GM19395 (cell line): ENCODE data around the gene VWF.

ENCODE experiments used
- ATAC-seq: cut with Tn5 transposase; IDR thresholded peaks from one replicate; pipeline ENCODE4 v1.9.1; 2021; ENCODE audit warnings: mild to moderate bottlenecking, moderate library complexity; ENCODE audit not compliant: unreplicated experiment

VWF gene

GRCh38 chr12:6061660-6062059, 62.8 kb downstream of the VWF start:
- no peak for ATAC-seq

GRCh38 chr12:6059860-6060565, 64.5 kb downstream of the VWF start:
- ATAC-seq = no peak

- ATAC-seq = no peak
These were observed 65.2 kb downstream of the VWF start for GRCh38 chr12:6059221-6059620.

- ATAC-seq = no peak
These were observed 65.8 kb downstream of the VWF start for GRCh38 chr12:6058481-6059161.

- ATAC-seq = no peak
These were observed 66.8 kb downstream of the VWF start for GRCh38 chr12:6057700-6058099.

GRCh38 chr12:6056406-6057240, 67.8 kb downstream of the VWF start:
- no peak for ATAC-seq

- no peak for ATAC-seq
These were observed 70.9 kb downstream of the VWF start for GRCh38 chr12:6053541-6053940.

GRCh38 chr12:6052940-6053329, 71.5 kb downstream of the VWF start:
- ATAC-seq = no peak

GRCh38 chr12:6052206-6052939, 72.1 kb downstream of the VWF start:
- no peak for ATAC-seq

GRCh38 chr12:6049992-6050391, 74.5 kb downstream of the VWF start:
- ATAC-seq = no peak

- ATAC-seq = no peak
These were observed 74.9 kb downstream of the VWF start for GRCh38 chr12:6049587-6049986.

GRCh38 chr12:6047249-6048237, 76.9 kb downstream of the VWF start:
- no peak for ATAC-seq

GRCh38 chr12:6046511-6047180, 77.8 kb downstream of the VWF start:
- no peak for ATAC-seq

- ATAC-seq = no peak
These were observed 79.0 kb downstream of the VWF start for GRCh38 chr12:6045438-6045837.

GRCh38 chr12:6044082-6044481, 80.4 kb downstream of the VWF start:
- no peak for ATAC-seq

- no peak for ATAC-seq
These were observed 82.0 kb downstream of the VWF start for GRCh38 chr12:6042446-6042845.

GRCh38 chr12:6041891-6042290, 82.6 kb downstream of the VWF start:
- ATAC-seq = no peak

- no peak for ATAC-seq
These were observed 83.7 kb downstream of the VWF start for GRCh38 chr12:6040815-6041214.

- no peak for ATAC-seq
These were observed 84.4 kb downstream of the VWF start for GRCh38 chr12:6039894-6040601.
